ENCODE results near the gene PDS5A. TPM values are rescaled to one million over a fixed set of nuclear protein-coding genes. Genes with fewer than 3 reads are reported as not detected.
A peak's percentile ranks its signal among the peaks of the same experiment; 100 is the strongest.
"Not testable (repeated sequence)": the region's sequence is repeated elsewhere in the genome, so short reads cannot be mapped to it uniquely, and the experiment has no call there.

Gene PDS5A
- polyA plus RNA-seq, 4 donors: 17.6 to 49.4 (median 23.0) TPM

DNA sequence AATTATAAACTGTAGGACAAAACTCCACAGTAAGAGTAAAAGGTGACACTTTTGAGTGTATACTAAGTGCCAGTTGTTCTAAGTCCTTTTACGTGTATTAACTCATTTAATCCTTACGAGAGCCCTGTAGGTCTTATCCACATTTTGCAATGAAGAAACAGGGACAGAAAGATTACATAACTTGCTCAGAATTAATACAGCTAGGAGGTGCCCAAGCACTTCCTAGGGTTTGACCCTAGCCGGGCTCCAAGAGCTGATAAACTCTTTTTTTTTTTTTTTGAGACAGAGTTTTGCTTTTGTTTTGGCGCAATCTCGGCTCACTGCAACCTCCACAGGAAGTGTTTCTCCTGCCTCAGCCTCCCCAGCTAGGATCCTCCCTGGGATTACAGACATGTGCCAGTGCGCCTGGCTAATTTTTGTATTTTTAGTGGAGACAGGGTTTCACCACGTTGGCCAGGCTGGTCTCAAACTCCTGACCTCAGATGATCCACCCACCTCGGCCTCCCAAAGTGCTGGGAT, 169.4 kb downstream of the PDS5A start:
- Histone ChIP-seq H3K9me3 (ENCODE audit: control insufficient read depth in 2 of 2, insufficient read depth in 1 of 2, low read depth in 1 of 2, low read length in 1 of 2) (peaks cover 0 to 3% of the 10 kb centered on the region in 2 donors), H3K4me3 (ENCODE audit: low read depth in 1 of 3, low read length in 3 of 3) (no peak overlapping the region), H3K27me3 (ENCODE audit: control insufficient read depth in 3 of 3, insufficient read depth in 3 of 3, low read length in 3 of 3) (no peaks in the 10 kb centered on the region), H3K4me1 (ENCODE audit: control insufficient read depth in 3 of 3, insufficient read depth in 2 of 3, low read depth in 1 of 3, low read length in 2 of 3) (no peaks in the 10 kb centered on the region), H3K27ac (ENCODE audit: low read depth in 1 of 3, low read length in 2 of 3) (no peak overlapping the region), H3K36me3 (ENCODE audit: control insufficient read depth in 3 of 3, insufficient read depth in 2 of 3, low read depth in 1 of 3, low read length in 3 of 3) (no peaks in the 10 kb centered on the region)
- DNase-seq: no peak
- 55 to 67% (median 61%) methylated on average over 8 of the region's 8 CpGs for WGBS, 3 donors
- no peak for FAIRE-seq

DNA sequence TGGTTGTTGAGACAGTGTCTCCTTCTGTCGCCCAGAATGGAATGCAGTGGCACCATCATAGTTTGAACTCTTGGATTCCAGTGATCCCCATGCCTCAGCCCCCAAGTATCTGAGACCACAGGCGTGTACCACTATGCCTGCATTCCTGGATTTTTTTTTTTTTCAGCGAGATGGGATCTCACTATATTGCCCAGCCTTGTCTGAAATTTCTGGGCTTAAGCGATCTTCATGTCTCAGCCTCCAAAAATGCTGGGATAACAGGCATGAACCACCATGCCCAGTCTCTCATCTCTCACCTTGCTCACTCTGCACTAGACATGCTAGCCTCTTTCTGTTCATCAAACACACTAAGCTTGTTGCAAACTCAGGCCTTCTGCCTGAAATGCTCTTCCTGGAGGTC, 175.7 kb downstream of the PDS5A start:
- Histone ChIP-seq H3K4me3 (ENCODE audit: low read depth in 1 of 3, low read length in 3 of 3) (no peak overlapping the region), H3K4me1 (ENCODE audit: control insufficient read depth in 3 of 3, insufficient read depth in 2 of 3, low read depth in 1 of 3, low read length in 2 of 3) (no peaks in the 10 kb centered on the region), H3K36me3 (ENCODE audit: control insufficient read depth in 3 of 3, insufficient read depth in 2 of 3, low read depth in 1 of 3, low read length in 3 of 3) (no peaks in the 10 kb centered on the region), H3K27me3 (ENCODE audit: control insufficient read depth in 3 of 3, insufficient read depth in 3 of 3, low read length in 3 of 3) (no peaks in the 10 kb centered on the region), H3K9me3 (ENCODE audit: control insufficient read depth in 2 of 2, insufficient read depth in 1 of 2, low read depth in 1 of 2, low read length in 1 of 2) (no peaks in the 10 kb centered on the region), H3K27ac (ENCODE audit: low read depth in 1 of 3, low read length in 2 of 3) (no peak overlapping the region)
- DNase-seq: no peak
- WGBS, 3 donors: 83 to 93% (median 84%) methylated on average over 4 of the region's 4 CpGs
- no peak for FAIRE-seq

DNA sequence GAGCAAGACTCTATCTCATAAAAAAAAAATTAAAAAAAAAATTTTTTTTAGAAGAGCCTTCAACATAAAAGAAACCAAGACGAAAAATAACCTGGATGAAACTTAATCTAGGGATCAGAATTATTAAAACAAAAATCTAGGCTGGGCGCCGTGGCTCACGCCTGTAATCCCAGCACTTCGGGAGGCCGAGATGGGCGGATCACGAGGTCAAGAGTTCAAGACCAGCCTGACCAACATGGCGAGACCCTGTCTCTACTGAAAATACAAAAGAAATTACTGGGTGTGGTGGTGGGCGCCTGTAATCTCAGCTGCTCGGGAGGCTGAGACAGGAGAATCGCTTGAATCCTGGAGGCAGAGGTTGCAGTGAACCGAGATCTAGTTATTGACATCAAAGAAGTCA, 184.7 kb downstream of the PDS5A start:
- not testable (repeated sequence) for H3K4me1 ChIP-seq (ENCODE audit: control insufficient read depth in 3 of 3, insufficient read depth in 2 of 3, low read depth in 1 of 3, low read length in 2 of 3); DNase-seq; H3K4me3 ChIP-seq (ENCODE audit: low read depth in 1 of 3, low read length in 3 of 3); FAIRE-seq; H3K27ac ChIP-seq (ENCODE audit: low read depth in 1 of 3, low read length in 2 of 3); H3K36me3 ChIP-seq (ENCODE audit: control insufficient read depth in 3 of 3, insufficient read depth in 2 of 3, low read depth in 1 of 3, low read length in 3 of 3); H3K9me3 ChIP-seq (ENCODE audit: control insufficient read depth in 2 of 2, insufficient read depth in 1 of 2, low read depth in 1 of 2, low read length in 1 of 2); H3K27me3 ChIP-seq (ENCODE audit: control insufficient read depth in 3 of 3, insufficient read depth in 3 of 3, low read length in 3 of 3)
- 92 to 95% (median 94%) methylated on average over 13 of the region's 13 CpGs for WGBS, 3 donors

DNA sequence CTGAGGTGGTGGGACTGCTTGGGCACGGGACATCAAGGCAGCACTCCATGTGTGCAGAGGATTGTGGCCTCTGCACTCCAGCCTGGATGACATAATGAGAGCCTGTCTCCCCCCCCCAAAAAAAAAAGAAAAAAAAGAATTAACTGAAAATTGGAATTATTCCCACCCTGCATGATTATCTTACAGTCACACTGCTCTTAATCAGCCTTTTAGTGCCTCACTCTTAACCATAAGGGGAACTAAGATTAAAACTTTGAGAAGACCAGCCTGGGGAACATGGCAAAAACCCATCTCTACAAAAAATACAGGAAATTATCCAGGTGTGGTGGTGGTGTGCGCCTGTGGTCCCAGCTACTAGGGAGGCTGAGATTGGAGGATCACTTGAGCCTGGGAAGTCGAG, 185.2 kb downstream of the PDS5A start:
- Histone ChIP-seq H3K27me3 (ENCODE audit: control insufficient read depth in 3 of 3, insufficient read depth in 3 of 3, low read length in 3 of 3) (no peaks in the 10 kb centered on the region), H3K9me3 (ENCODE audit: control insufficient read depth in 2 of 2, insufficient read depth in 1 of 2, low read depth in 1 of 2, low read length in 1 of 2) (no peaks in the 10 kb centered on the region), H3K36me3 (ENCODE audit: control insufficient read depth in 3 of 3, insufficient read depth in 2 of 3, low read depth in 1 of 3, low read length in 3 of 3) (no peaks in the 10 kb centered on the region), H3K4me3 (ENCODE audit: low read depth in 1 of 3, low read length in 3 of 3) (no peak overlapping the region), H3K4me1 (ENCODE audit: control insufficient read depth in 3 of 3, insufficient read depth in 2 of 3, low read depth in 1 of 3, low read length in 2 of 3) (no peaks in the 10 kb centered on the region), H3K27ac (ENCODE audit: low read depth in 1 of 3, low read length in 2 of 3) (no peak overlapping the region)
- DNase-seq (no peak), FAIRE-seq (no peak)
- WGBS, 3 donors: 84 to 94% (median 91%) methylated on average over 3 of the region's 3 CpGs

DNA sequence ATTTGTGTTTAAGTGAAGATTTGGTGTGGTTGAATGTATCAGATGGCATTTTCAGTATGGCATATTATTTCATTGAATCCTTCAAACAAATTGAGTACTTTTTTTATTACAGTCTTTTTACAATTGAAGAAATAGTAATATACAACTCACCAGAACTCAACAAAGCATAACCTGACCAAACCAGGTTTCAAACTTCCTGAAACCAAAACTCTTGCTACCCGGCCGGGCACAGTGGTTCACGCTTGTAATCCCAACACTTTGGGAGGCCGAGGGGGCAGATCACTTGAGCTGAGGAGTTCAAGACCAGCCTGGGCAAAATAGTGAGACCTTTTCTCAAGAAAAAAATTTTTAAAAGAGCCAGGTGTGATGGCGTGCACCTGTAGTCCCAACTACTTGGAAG, 185.6 kb downstream of the PDS5A start:
- no peaks in the 10 kb centered on the region for H3K36me3 ChIP-seq (ENCODE audit: control insufficient read depth in 3 of 3, insufficient read depth in 2 of 3, low read depth in 1 of 3, low read length in 3 of 3)
- 83 to 96% (median 90%) methylated on average over 5 of the region's 5 CpGs for WGBS, 3 donors
- no peaks in the 10 kb centered on the region for H3K4me1 ChIP-seq (ENCODE audit: control insufficient read depth in 3 of 3, insufficient read depth in 2 of 3, low read depth in 1 of 3, low read length in 2 of 3)
- no peak for DNase-seq
- H3K27me3 ChIP-seq (ENCODE audit: control insufficient read depth in 3 of 3, insufficient read depth in 3 of 3, low read length in 3 of 3): no peaks in the 10 kb centered on the region
- H3K27ac ChIP-seq (ENCODE audit: low read depth in 1 of 3, low read length in 2 of 3): no peak overlapping the region
- no peaks in the 10 kb centered on the region for H3K9me3 ChIP-seq (ENCODE audit: control insufficient read depth in 2 of 2, insufficient read depth in 1 of 2, low read depth in 1 of 2, low read length in 1 of 2)
- FAIRE-seq: no peak
- H3K4me3 ChIP-seq (ENCODE audit: low read depth in 1 of 3, low read length in 3 of 3): no peak overlapping the region

DNA sequence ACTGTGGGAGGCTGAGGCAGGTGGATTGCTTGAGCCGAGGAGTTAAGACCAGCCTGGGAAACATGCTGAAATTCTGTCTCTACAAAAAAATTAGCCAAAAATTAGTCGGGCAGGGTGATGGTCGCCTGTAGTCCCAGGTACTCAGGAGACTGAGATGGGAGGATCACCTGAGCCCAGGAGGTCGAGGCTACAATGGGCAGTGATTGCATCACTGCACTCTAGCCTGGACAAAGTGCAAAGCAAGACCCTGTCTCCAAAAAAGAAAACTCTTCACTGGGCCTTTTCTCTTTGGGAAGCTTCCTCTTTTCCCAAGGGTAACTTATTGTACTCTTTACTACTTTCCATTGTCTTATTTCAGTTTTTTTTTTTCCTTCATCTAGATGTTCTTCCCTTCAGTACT, 190.9 kb downstream of the PDS5A start:
- Histone ChIP-seq H3K4me1 (ENCODE audit: control insufficient read depth in 3 of 3, insufficient read depth in 2 of 3, low read depth in 1 of 3, low read length in 2 of 3) (no peaks in the 10 kb centered on the region), H3K4me3 (ENCODE audit: low read depth in 1 of 3, low read length in 3 of 3) (no peak overlapping the region), H3K9me3 (ENCODE audit: control insufficient read depth in 2 of 2, insufficient read depth in 1 of 2, low read depth in 1 of 2, low read length in 1 of 2) (no peaks in the 10 kb centered on the region), H3K36me3 (ENCODE audit: control insufficient read depth in 3 of 3, insufficient read depth in 2 of 3, low read depth in 1 of 3, low read length in 3 of 3) (no peaks in the 10 kb centered on the region), H3K27ac (ENCODE audit: low read depth in 1 of 3, low read length in 2 of 3) (no peak overlapping the region), H3K27me3 (ENCODE audit: control insufficient read depth in 3 of 3, insufficient read depth in 3 of 3, low read length in 3 of 3) (no peaks in the 10 kb centered on the region)
- WGBS, 3 donors: 67 to 79% (median 69%) methylated on average over 4 of the region's 4 CpGs
- FAIRE-seq (no peak), DNase-seq (no peak)

DNA sequence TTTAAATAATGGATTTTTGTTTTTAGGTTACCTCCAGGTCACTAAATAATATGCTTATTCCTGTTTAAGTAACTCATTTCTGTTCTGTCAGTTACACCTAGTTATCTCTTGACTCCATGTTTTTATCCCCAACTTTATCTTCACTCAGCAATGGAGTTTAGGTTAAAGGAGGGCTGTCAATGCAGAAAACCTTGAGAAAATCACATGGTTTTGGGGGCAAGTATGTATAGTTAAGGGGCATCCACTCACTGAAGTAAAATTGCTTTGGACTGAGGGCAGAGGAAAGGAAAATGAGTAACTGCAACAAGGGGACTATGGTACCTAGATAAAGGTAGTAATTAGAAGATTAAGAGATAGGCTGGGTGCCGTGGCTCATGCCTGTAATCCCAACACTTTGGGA, 192.6 kb downstream of the PDS5A start:
- Histone ChIP-seq H3K4me1 (ENCODE audit: control insufficient read depth in 3 of 3, insufficient read depth in 2 of 3, low read depth in 1 of 3, low read length in 2 of 3) (no peaks in the 10 kb centered on the region), H3K27ac (ENCODE audit: low read depth in 1 of 3, low read length in 2 of 3) (no peak overlapping the region), H3K27me3 (ENCODE audit: control insufficient read depth in 3 of 3, insufficient read depth in 3 of 3, low read length in 3 of 3) (no peaks in the 10 kb centered on the region), H3K36me3 (ENCODE audit: control insufficient read depth in 3 of 3, insufficient read depth in 2 of 3, low read depth in 1 of 3, low read length in 3 of 3) (no peaks in the 10 kb centered on the region), H3K9me3 (ENCODE audit: control insufficient read depth in 2 of 2, insufficient read depth in 1 of 2, low read depth in 1 of 2, low read length in 1 of 2) (no peaks in the 10 kb centered on the region), H3K4me3 (ENCODE audit: low read depth in 1 of 3, low read length in 3 of 3) (no peak overlapping the region)
- 13 to 58% (median 15%) methylated on average over 1 of the region's 1 CpG for WGBS, 3 donors
- DNase-seq (peak in 1 of 2 donors; percentile 6), FAIRE-seq (no peak)

DNA sequence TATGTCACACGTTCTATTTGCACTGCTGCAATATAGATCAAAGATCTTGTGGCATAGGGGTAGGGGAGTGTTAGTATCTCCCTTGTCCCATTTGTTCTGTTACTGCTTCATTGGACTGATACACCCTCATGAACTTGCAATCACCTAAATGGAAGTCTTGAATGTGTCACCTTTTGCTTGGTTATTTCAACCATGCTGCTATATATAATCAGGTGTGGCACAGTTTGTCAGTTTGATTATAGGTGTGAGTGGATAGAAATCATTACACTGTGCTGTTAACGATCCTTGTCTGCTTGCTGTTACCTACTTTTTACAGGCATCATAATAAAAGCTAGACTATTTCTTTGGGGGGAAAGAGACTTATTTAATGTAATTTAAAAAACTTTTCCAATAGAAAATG, 195.7 kb downstream of the PDS5A start:
- H3K27me3 ChIP-seq (ENCODE audit: control insufficient read depth in 3 of 3, insufficient read depth in 3 of 3, low read length in 3 of 3); FAIRE-seq; H3K4me3 ChIP-seq (ENCODE audit: low read depth in 1 of 3, low read length in 3 of 3); DNase-seq; H3K4me1 ChIP-seq (ENCODE audit: control insufficient read depth in 3 of 3, insufficient read depth in 2 of 3, low read depth in 1 of 3, low read length in 2 of 3); H3K9me3 ChIP-seq (ENCODE audit: control insufficient read depth in 2 of 2, insufficient read depth in 1 of 2, low read depth in 1 of 2, low read length in 1 of 2); H3K36me3 ChIP-seq (ENCODE audit: control insufficient read depth in 3 of 3, insufficient read depth in 2 of 3, low read depth in 1 of 3, low read length in 3 of 3); H3K27ac ChIP-seq (ENCODE audit: low read depth in 1 of 3, low read length in 2 of 3): not testable (repeated sequence)
- WGBS, 3 donors: 80 to 95% (median 91%) methylated on average over 2 of the region's 2 CpGs

All from small intestine (tissue), 7 donors.